Measurements from ENCODE around the gene HDC.

The HDC gene

GRCh38 chr15:50252556-50252955 lies 13.0 kb downstream of the HDC start:
- DNase-seq (ENCODE audit: low read depth in 2 of 2): no peak

GRCh38 chr15:50251638-50252182 lies 13.8 kb downstream of the HDC start:
- DNase-seq (ENCODE audit: low read depth in 2 of 2): no peak

DNA sequence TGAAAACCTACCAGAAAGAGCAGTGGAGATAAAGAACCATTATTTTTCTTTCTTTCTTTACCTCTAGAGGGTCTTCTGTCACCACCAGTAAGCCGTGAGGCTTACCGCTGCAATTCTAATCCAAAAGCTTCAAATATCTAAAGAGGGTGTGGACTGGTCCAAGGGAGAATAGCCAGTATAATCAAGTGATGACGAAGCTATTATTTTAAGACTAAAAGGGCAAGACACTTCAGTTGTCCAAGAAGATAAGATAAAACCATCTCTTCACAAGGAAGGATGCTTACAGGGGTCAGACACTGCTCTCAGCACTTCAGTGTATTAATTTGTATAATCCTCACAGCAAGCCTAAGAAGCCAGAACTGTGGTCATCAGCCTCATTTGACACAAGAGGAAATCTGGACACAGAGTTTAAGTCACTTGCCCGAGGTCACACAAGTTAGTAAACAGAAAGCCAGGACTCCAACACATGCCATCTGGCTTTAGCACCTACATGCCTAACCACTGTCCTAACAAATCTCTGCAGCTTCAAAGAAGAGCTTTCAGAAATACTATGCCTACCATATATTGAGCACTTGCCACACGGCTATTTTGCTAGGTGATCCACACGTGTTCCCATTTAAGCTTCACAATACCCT lies 14.6 kb downstream of the HDC start:
- DNase-seq (ENCODE audit: low read depth in 2 of 2): no peak

GRCh38 chr15:50249704-50250103 lies 15.8 kb downstream of the HDC start:
- no peak for DNase-seq (ENCODE audit: low read depth in 2 of 2)

DNA sequence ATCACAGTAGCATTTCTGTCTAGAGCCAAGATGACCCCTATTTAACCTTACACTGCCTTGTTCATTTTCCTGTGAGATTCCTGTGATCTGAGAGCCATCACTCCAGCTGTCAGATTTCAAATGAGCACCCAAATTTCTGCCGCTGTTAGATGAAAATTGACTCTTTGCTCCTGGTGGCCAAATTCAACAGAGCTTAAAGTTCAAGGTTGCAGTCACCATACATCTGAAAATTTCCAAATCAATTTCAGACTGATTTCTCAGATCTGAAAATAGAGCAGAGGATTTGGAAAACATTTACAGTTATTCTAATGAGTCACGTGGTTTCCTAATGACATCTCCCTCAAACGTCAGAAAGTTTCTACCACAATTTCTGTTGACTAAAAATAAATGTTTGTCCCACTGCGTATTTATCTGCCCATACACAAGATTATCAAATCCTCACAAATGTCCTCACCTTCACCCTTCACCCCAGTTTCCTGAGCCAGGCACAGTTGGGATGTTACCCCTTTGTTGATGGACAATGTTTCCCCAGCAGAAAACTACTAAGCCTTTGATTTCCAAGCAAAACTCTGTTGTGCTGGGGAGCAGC lies 16.4 kb downstream of the HDC start:
- no peak for DNase-seq (ENCODE audit: low read depth in 2 of 2)

DNA sequence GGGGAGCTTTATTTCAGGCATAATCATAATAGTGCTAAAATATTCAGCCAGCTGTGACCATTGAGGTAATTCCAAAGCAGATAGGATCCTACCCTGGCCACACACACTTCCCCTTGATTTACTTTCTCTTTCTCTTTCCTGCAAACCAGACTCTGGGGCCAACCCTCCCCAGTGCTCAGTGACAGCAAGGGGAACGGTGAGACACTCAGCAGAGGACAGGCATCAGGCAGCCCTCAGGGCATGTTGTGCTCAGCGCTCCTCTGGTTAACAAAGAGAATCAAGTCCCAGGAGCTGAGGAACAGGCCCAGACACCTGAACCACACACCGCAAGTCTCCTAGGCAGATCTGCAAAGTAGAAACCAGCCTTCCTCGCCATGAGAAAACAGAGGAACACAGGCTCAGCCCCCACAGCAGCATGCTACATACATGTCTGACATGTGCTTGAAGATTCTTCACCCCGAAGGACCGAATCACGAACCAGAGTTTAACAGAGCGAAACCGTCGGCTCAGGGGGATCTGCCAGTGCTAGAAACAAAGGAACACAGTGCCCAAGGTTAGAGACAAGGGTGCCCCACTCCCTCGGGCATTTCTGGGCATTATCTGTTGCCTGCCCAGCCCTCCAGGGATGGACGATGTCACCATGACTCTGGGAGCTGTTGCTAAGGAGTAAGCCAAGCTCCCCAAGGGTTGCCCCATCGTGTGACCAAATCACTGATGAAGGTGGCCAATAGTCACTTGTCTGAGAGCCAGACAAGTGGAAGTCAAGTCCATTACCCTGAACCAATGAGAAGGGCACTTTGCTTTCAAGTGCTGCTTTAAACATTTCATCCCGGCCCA lies 17.5 kb downstream of the HDC start:
- DNase-seq (ENCODE audit: low read depth in 2 of 2): peak in 1 of 2 donors; percentile 3

- DNase-seq (ENCODE audit: low read depth in 2 of 2): no peak
Observed at GRCh38 chr15:50246631-50247030, 18.9 kb downstream of the HDC start.

DNA sequence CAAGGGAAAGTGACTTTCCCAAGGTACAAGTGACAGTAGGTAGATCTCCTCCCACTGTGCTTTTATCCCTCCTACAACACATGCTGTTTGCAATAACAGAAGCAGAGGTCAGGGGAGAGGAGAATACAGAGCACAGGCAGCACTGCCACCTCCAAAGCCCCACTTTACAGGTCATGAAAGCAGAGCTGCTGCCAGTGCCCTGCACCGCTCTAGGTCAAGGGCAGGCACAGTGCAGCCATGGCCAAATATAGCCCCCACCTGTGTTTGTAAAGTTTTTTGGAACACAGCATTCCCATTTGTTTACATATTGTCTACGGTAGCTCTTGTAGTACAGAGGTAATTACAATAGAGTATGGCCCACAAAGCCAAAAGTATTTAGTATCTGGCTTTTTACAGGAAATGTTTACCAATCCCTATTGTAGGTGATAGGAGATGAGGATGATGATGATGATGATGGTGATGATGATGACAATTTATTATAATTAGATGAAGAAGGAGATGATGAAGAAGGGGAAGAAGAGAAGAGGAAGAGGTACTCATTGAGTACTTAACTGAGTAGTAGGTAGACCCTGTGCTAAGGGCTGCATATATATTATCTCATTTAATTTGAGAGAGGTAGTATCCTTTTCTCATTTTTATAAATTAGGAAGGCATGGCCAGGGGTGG lies 20.4 kb downstream of the HDC start:
- no peak for DNase-seq (ENCODE audit: low read depth in 2 of 2)

DNA sequence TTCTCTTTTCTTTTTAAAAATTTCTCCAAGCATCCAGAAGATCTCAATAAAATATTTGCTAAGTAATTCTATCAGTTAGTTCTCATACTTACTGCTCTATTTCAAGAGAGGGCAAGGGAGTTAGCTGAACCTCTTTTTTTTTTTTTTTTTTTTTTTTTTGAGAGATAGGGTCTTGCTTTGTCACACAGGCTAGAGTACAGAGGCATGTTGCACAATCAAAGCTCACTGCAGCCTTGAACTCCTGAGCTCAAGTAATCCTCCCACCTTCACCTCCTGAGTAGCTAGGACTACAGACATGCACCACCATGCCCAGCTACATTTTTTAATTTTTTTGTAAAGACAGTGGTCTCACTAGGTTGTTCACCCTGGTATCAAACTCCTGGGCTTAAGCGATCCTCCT lies 21.4 kb downstream of the HDC start:
- DNase-seq (ENCODE audit: low read depth in 2 of 2): no peak

DNA sequence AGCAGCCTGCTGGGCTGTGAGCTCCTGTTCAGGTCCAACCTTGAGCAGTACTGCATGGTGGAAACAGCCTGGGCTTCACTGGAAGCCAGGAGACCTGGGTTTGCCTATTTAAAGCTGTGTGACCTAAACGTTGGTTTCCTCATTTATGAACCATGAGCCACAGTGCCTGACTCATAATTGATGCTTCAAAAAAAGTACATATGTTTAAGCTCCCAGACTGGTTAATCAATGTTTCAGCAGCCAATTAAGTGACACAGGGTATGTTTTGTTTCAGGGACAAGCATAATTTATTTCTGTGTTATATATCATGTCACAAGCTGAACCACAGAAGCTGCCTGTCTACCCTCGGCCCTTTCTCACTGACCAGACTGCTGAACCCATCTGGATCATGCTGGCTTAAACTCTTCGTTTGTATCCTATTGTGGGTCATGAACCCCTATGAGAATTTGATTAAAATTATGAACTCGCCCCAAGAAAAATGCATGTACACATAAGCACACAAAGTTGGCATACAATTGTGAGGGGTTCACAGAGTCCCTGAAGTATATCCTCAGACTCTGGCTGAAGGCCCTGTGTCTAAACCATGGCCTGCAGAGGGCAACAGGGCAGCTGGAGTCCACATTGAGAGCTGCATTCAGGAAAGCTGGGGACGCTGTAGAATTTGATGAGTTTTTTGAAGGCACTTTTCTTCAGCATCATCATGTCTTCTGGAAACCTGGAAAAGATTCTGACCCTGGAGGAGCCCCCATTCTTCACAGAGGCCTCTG lies 23.7 kb downstream of the HDC start:
- no peak for DNase-seq (ENCODE audit: low read depth in 2 of 2)

DNA sequence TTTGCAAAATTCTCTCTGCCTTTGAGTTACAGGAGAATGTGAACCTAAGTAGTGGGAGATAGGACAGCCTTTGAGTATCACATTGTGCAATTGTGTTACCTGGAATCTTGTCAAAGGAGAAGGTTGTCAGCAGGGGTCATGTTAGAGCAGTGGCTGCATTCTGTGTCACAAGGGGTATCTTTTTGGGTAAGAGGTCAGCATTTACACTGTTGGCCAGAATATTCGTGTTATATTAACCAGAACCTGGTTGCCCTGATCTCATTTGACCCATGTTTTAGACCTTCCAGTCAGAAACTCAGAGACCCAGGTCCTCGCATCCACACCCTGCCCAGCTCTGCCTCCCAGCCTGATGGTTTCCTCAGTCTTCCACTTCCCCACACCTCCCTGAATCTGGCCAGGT lies 27.3 kb downstream of the HDC start:
- no peak for DNase-seq (ENCODE audit: low read depth in 2 of 2)

DNA sequence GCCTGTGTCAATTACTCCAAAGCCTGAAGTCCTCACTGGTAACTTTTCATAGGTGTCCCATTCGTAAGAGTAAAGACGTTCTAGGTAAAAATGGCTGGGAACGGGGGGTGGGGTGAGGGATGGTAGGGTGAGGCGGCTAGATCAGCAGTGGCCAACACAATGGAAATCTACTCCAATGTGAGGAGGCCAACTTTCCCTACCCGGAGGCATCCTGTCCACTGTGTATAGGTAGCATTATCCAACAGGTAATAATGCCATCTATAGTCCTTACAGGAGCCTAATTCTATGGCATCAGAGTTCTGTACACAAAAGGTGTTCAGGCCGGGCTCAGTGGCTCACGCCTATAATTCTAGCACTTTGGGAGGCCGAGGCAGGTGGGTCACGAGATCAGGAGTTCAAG lies 29.1 kb downstream of the HDC start:
- no peak for DNase-seq (ENCODE audit: low read depth in 2 of 2)

DNA sequence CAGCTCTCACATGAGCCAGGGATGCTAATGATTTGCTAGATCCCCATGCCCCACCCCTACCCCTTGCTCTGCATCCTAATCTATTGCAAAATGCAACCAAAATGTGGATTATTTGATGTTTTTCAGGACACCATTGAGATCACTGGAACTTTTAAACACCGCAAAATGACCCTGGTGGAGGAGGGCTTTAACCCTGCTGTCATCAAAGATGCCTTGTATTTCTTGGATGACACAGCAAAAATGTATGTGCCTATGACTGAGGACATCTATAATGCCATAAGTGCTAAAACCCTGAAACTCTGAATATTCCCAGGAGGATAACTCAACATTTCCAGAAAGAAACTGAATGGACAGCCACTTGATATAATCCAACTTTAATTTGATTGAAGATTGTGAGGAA lies 29.7 kb downstream of the HDC start:
- no peak for DNase-seq (ENCODE audit: low read depth in 2 of 2)

DNA sequence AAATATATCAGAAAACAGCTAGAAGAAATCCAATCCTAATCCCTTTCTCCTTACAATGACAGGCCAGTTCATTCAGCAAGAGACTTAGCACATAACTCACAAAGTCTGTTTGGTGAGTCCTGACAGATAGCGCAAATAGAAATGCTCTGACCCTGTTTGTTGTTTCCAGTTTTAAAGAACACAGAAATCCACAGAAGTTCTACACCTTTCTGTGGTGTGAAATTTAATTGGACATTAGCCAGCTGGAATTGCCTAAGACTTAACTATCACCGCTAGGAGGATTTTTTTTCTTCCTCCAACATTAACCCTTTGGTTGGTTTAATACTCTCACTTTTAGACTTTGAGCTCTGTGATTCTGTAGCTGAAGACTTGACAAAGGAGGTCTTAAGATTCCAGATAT lies 30.8 kb downstream of the HDC start:
- DNase-seq (ENCODE audit: low read depth in 2 of 2): no peak

GRCh38 chr15:50233192-50233736 lies 32.3 kb downstream of the HDC start:
- no peak for DNase-seq (ENCODE audit: low read depth in 2 of 2)

DNA sequence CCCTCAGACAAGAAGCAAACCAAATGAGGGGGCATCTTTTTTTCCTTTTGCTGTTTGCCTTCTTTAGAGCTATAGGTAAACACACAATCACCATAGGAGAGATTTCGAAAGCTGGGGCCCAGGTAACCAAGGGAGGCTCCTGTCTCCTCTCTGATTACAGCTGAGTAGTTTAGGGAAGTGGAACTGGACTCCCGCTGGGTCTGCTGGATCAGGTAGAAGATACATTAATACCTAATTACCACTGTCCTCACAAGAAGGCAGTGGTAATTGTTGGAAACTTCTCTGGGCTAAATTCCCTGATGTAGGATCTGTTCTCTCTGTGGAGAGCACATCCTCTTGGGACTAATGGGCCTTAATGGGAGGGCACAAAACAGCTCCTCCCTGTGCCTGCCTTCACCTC lies 32.7 kb downstream of the HDC start:
- DNase-seq (ENCODE audit: low read depth in 2 of 2): no peak

GRCh38 chr15:50231761-50232160 lies 33.8 kb downstream of the HDC start:
- no peak for DNase-seq (ENCODE audit: low read depth in 2 of 2)

- DNase-seq (ENCODE audit: low read depth in 2 of 2): no peak
Observed at GRCh38 chr15:50229336-50229735, 36.2 kb downstream of the HDC start.

GRCh38 chr15:50228866-50229265 lies 36.7 kb downstream of the HDC start:
- DNase-seq (ENCODE audit: low read depth in 2 of 2): no peak

- no peak for DNase-seq (ENCODE audit: low read depth in 2 of 2)
Observed at GRCh38 chr15:50227076-50227475, 38.5 kb downstream of the HDC start.

- no peak for DNase-seq (ENCODE audit: low read depth in 2 of 2)
Observed at GRCh38 chr15:50225938-50226337, 39.6 kb downstream of the HDC start.
